ENCODE results near the gene LRP10. TPM values are rescaled to one million over a fixed set of nuclear protein-coding genes. Genes with fewer than 3 reads are reported as not detected.
A peak's percentile ranks its signal among the peaks of the same experiment; 100 is the strongest.
"Not testable (repeated sequence)": the region's sequence is repeated elsewhere in the genome, so short reads cannot be mapped to it uniquely, and the experiment has no call there.

Gene LRP10
- total RNA-seq, 6 donors from 2014 or later = 90.2 to 169 (median 149) TPM

DNA sequence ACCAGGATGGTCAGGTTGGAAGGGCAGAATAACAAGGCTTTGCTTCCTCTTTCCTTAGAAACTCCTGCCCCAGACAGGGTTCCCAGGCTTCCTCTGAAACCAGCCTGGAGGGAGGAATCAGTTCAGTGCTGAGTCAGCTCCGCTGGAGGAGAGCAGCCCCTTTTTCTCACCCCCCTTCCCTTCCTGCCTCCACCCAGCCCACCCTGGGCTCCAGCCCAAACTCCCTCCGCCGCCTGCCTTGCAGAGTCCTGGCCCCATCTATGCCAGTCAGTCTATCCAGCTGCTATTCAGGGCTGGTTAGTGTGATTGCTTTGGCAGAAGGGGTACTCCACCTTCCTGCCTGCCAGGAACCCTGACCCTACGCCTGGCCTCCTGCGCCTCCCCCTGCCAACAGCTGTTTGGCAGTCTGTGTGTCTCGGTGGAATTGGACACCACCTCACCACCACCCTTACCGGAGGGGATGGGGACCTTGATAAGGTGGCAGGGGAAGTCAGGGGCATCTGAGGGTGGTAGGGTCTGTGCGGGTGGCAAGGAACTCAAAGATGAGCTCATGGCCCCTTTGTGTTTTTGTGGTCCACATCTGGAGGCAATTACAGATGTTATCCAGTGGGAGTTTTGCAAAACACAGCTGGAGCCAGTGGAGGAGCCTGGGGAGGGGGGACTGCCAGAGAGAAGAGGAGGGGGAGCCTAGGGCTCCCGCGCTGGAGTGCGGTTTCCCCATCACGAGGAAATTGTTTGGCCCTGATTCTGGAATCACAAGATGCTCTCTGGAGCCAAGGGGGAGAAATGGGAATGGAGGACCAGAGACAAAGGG, 23.0 kb upstream of the LRP10 start:
- Histone ChIP-seq H3K4me1 (peaks cover 25 to 54% (median 45%) of the 10 kb centered on the region in 4 donors), H3K27ac (peak overlapping the region; percentile 72 to 82 (median 78)), H3K27me3 (no peaks in the 10 kb centered on the region), H3K9me3 (no peaks in the 10 kb centered on the region), H3K4me3 (peak overlapping the region in 1 of 4 donors; percentile 7), H3K36me3 (peaks cover 23 to 37% (median 28%) of the 10 kb centered on the region in 4 donors)
- DNase-seq (peak in 1 of 2 donors; percentile 78), ATAC-seq (ENCODE audit: low FRiP score in 2 of 2) (peak; percentile 15 to 60)
- TF ChIP-seq POLR2A (IDR thresholded peaks at IDR 0.05) (no peak), EP300 (IDR thresholded peaks at IDR 0.05) (no peak), POLR2AphosphoS5 (IDR thresholded peaks at IDR 0.05) (no peak)
- TF ChIP-seq, protein P1, sequence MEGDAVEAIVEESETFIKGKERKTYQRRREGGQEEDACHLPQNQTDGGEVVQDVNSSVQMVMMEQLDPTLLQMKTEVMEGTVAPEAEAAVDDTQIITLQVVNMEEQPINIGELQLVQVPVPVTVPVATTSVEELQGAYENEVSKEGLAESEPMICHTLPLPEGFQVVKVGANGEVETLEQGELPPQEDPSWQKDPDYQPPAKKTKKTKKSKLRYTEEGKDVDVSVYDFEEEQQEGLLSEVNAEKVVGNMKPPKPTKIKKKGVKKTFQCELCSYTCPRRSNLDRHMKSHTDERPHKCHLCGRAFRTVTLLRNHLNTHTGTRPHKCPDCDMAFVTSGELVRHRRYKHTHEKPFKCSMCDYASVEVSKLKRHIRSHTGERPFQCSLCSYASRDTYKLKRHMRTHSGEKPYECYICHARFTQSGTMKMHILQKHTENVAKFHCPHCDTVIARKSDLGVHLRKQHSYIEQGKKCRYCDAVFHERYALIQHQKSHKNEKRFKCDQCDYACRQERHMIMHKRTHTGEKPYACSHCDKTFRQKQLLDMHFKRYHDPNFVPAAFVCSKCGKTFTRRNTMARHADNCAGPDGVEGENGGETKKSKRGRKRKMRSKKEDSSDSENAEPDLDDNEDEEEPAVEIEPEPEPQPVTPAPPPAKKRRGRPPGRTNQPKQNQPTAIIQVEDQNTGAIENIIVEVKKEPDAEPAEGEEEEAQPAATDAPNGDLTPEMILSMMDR (IDR thresholded peaks at IDR 0.05) = no peak
- WGBS, 2 donors = 16 to 30% methylated on average over 10 to 12 of the region's 12 CpGs

DNA sequence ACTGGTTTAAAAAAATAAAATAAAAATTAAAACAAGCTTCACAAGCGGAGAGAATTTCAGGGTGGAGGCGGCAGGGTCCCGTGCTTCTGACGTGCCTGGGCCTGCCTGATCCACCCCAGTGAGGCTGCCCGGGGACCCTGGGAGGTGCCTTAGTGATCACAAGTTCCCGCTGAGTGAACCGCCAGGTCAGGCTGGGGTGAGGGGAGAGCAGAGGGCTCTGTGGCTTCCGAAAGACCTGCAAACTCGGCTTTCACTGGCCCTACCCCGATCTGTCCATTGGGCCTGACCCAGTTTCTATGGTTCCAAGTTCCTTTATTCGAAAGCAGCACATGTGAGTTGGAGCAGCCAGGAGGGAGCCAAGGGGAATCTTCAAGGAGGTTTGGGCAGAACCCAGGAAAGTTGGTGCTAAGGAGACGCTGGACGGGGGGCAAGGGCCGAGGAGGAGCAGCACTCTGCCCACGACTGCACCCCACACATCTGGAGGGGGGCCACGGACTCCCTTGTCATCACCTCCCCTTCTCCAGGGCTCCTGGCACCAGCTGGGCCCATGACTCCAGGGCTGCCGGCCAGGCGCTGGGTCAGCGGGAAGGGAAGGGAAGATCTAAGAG, 22.2 kb upstream of the LRP10 start:
- 57 to 82% methylated on average over 16 to 19 of the region's 19 CpGs for WGBS, 2 donors
- Histone ChIP-seq H3K27ac (peak overlapping the region; percentile 72 to 82 (median 76)), H3K27me3 (no peaks in the 10 kb centered on the region), H3K4me1 (peaks cover 25 to 54% (median 45%) of the 10 kb centered on the region in 4 donors), H3K36me3 (peaks cover 17 to 29% (median 20%) of the 10 kb centered on the region in 4 donors), H3K4me3 (no peak overlapping the region), H3K9me3 (no peaks in the 10 kb centered on the region)
- DNase-seq (peak in 1 of 2 donors; percentile 89), ATAC-seq (ENCODE audit: low FRiP score in 2 of 2) (peak in 1 of 2 donors; percentile 36)
- no peak for TF ChIP-seq POLR2A (IDR thresholded peaks at IDR 0.05)
- peak in 1 of 2 donors; percentile 20 for TF ChIP-seq POLR2AphosphoS5 (IDR thresholded peaks at IDR 0.05)

DNA sequence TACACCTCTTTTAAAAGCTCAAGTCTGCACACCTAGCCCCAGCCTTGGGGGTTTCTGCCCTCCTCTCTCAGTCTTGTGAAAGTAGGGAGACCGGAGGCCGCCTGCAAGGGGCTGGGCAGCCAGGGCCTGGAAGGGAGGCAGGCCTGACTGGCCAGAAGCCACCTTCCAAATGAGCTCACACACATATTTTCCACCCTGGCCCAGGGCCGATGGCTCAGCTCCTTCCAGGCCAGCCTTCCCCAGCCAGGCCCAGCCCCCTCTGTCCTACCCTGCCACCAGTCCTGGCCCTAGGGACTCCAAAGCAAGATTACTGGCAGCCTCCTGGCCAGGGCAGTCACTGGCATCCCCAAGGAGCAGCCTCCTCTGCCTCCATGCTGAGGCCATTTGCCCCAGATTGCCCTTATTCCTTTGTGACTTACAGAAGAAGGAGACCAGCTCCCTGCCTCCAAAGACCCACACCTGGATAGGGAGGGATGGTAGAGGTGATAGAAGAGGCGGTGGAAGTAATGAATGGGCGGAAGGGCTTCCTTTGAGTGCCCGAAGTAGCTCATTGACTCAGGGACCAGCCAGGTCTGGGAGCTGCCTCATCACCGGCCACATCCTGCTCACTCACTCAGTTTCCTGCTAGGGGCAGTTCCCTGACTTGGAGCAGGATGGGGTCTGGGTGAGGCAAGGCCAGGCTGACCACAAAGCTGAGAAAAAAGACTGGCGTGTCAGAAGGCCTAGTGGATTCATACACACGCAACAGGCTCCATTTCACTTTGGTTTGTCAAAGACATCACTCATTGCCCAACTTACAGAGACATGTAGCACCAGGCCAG, 20.4 kb upstream of the LRP10 start:
- Histone ChIP-seq H3K27me3 (no peaks in the 10 kb centered on the region), H3K4me1 (peaks cover 25 to 47% (median 42%) of the 10 kb centered on the region in 4 donors), H3K4me3 (no peak overlapping the region), H3K27ac (peak overlapping the region; percentile 72 to 77 (median 74)), H3K36me3 (peaks cover 0 to 11% (median 2%) of the 10 kb centered on the region in 4 donors), H3K9me3 (no peaks in the 10 kb centered on the region)
- ATAC-seq (ENCODE audit: low FRiP score in 2 of 2) (peak; percentile 29 to 63), DNase-seq (peak; percentile 46 to 82)
- TF ChIP-seq EP300 (IDR thresholded peaks at IDR 0.05) = no peak
- TF ChIP-seq POLR2AphosphoS5 (IDR thresholded peaks at IDR 0.05) = peak in 1 of 2 donors; percentile 11
- peak in 1 of 4 donors; percentile 29 for TF ChIP-seq POLR2A (IDR thresholded peaks at IDR 0.05)
- TF ChIP-seq, protein P1 (IDR thresholded peaks at IDR 0.05) = no peak
- 48 to 58% methylated on average over 6 to 9 of the region's 9 CpGs for WGBS, 2 donors

DNA sequence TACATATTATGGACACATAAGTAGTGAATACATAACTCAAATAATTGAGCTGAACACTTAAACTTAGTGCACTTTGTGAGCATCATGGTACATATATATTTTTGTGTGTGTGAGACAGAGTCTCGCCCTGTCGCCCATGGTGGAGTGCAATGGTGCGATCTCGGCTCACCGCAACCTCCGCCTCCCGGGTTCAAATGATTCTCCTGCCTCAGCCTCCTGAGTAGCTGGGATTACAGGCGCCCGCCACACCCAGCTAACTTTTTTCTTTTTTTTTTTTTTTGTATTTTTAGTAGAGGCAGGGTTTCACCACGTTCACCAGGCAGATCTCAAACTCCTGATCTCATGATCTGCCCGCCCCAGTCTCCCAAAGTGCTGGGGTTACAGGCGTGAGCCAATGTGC, 19.4 kb upstream of the LRP10 start:
- not testable (repeated sequence) for DNase-seq; H3K4me3 ChIP-seq; ATAC-seq (ENCODE audit: low FRiP score in 2 of 2); H3K36me3 ChIP-seq; H3K9me3 ChIP-seq; H3K27me3 ChIP-seq
- H3K27ac ChIP-seq = peak overlapping the region in 1 of 4 donors; percentile 74
- 80 to 86% methylated on average over 12 of the region's 12 CpGs for WGBS, 2 donors
- H3K4me1 ChIP-seq = peaks cover 21 to 36% (median 34%) of the 10 kb centered on the region in 4 donors

DNA sequence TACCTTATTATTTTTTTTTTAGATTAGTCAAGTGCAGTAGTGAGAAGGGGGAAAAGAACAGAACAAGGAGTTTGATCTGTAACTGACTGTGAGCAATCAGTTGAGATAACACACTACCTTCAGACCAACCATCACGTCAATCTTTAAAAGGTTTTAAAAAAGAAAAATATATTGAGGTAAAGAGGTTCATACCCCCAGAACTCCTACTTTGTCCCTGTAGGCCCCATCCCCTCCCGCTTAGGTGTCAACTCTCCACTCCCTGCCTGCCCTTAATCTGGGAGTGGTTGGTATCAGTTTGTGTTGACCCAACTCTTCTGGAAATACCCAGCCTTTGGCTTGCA, 19.0 kb upstream of the LRP10 start:
- peaks cover 18 to 33% (median 30%) of the 10 kb centered on the region in 4 donors for H3K4me1 ChIP-seq
- no peaks in the 10 kb centered on the region for H3K27me3 ChIP-seq
- H3K4me3 ChIP-seq = no peak overlapping the region
- no peaks in the 10 kb centered on the region for H3K36me3 ChIP-seq
- TF ChIP-seq, protein P1 (IDR thresholded peaks at IDR 0.05) = no peak
- TF ChIP-seq POLR2AphosphoS5 (IDR thresholded peaks at IDR 0.05) (no peak), POLR2A (IDR thresholded peaks at IDR 0.05) (no peak)
- peak overlapping the region in 3 of 4 donors; percentile 26 to 69 (median 60) for H3K27ac ChIP-seq
- H3K9me3 ChIP-seq = no peaks in the 10 kb centered on the region
- 64 to 75% methylated on average over 2 of the region's 2 CpGs for WGBS, 2 donors
- DNase-seq = no peak
- no peak for ATAC-seq (ENCODE audit: low FRiP score in 2 of 2)

All from upper lobe of left lung (tissue), 6 donors.